Activated CD8-positive, alpha-beta memory T cell treated with anti-CD3 and anti-CD28 coated beads, Interleukin-2, amount 50 U/mL, for 24 hours (primary cell): ENCODE measurements around the gene CTCF.
A peak's percentile ranks its signal among the peaks of the same experiment; 100 is the strongest.

Experiments used
- DNase-seq: peaks from one replicate; pipeline ENCODE4 v3.0.0-alpha.2; 2020; ENCODE audit errors: extremely low read depth

The CTCF gene

GRCh38 chr16:67549240-67549639, 13.1 kb upstream of the CTCF start:
- DNase-seq, result no peak

GRCh38 chr16:67549936-67550335, 12.4 kb upstream of the CTCF start:
- no peak for DNase-seq

GRCh38 chr16:67551091-67551490, 11.2 kb upstream of the CTCF start:
- no peak for DNase-seq

- DNase-seq, result no peak
Observed at GRCh38 chr16:67551972-67552371, 10.4 kb upstream of the CTCF start.

- no peak for DNase-seq
Observed at GRCh38 chr16:67552476-67552875, 9.8 kb upstream of the CTCF start.

- no peak for DNase-seq
Observed at GRCh38 chr16:67555795-67556212, 6.5 kb upstream of the CTCF start.

GRCh38 chr16:67558859-67559258, 3.5 kb upstream of the CTCF start:
- no peak for DNase-seq

GRCh38 chr16:67560827-67561342, 1.4 kb upstream of the CTCF start:
- no peak for DNase-seq

- no peak for DNase-seq
Observed at GRCh38 chr16:67561501-67561823, 864 bp upstream of the CTCF start.

GRCh38 chr16:67561824-67562525, 351 bp upstream of the CTCF start:
- peak; percentile 90 for DNase-seq

GRCh38 chr16:67562918-67563707, 787 bp downstream of the CTCF start:
- no peak for DNase-seq

- no peak for DNase-seq
Observed at GRCh38 chr16:67563708-67564468, 1.6 kb downstream of the CTCF start.

- DNase-seq, result no peak
Observed at GRCh38 chr16:67565470-67566100, 3.3 kb downstream of the CTCF start.

GRCh38 chr16:67571464-67571863, 9.1 kb downstream of the CTCF start:
- no peak for DNase-seq

GRCh38 chr16:67571981-67572431, 9.7 kb downstream of the CTCF start:
- DNase-seq, result no peak

GRCh38 chr16:67579686-67580085, 17.4 kb downstream of the CTCF start:
- no peak for DNase-seq

- no peak for DNase-seq
Observed at GRCh38 chr16:67580202-67580601, 17.9 kb downstream of the CTCF start.

- DNase-seq, result no peak
Observed at GRCh38 chr16:67593288-67593687, 31.0 kb downstream of the CTCF start.

- DNase-seq, result no peak
Observed at GRCh38 chr16:67593701-67594100, 31.4 kb downstream of the CTCF start.

- DNase-seq, result no peak
Observed at GRCh38 chr16:67594256-67594915, 32.1 kb downstream of the CTCF start.

- DNase-seq, result no peak
Observed at GRCh38 chr16:67594956-67595355, 32.6 kb downstream of the CTCF start.
